GM19438 (cell line): Measurements from ENCODE around the gene NOTCH4.

Experiments
- ATAC-seq: cut with Tn5 transposase; IDR thresholded peaks from one replicate; pipeline ENCODE4 v1.9.1; 2021; ENCODE audit warnings: low read depth; ENCODE audit not compliant: unreplicated experiment

Gene NOTCH4

DNA sequence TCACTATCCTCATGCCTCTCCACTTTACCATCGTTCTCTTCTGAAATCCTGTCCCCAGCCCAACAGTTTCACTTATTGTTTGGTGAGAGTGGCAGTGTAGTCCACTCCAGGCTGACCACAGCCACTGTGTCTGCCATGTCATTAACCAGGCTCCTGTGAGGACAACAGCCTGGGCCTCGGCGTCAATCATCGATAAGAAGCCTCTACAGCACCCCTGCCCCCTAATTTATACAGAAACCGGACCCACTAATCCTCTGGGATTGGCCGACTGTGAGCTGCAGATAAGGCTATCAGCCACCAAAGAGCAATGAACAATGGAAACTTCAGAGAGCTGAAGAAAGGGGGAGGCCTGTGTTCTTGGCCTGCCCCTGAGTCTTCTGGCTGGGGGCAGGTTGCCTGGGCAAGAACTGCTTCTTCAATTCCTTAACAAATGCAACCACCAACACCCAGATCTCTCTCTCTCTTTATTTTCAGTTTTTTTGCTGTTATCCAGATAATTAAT is 56.1 kb downstream of the NOTCH4 start:
- no peak for ATAC-seq

DNA sequence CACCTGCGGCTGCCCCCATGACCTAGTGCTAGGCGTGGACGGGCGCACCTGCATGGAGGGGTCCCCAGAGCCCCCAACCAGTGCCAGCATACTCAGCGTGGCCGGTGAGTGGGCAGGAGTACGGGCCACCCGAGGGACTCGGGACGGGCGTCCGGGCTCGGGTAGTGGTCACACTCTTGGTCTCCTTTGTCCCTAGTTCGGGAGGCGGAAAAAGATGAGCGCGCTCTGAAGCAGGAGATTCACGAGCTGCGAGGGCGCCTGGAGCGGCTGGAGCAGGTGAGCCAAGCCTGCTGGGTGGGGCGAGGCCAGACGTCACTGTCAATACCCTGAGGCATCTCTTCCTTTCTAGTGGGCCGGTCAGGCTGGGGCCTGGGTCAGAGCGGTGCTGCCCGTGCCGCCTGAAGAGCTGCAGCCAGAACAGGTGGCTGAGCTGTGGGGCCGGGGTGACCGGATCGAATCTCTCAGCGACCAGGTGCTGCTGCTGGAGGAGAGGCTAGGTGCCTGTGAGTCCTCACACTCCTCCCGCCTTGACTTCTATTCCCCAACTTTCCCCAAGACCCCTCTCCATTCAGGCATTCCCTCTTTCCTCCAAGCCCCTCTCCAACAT is 56.6 kb downstream of the NOTCH4 start:
- ATAC-seq, result no peak

DNA sequence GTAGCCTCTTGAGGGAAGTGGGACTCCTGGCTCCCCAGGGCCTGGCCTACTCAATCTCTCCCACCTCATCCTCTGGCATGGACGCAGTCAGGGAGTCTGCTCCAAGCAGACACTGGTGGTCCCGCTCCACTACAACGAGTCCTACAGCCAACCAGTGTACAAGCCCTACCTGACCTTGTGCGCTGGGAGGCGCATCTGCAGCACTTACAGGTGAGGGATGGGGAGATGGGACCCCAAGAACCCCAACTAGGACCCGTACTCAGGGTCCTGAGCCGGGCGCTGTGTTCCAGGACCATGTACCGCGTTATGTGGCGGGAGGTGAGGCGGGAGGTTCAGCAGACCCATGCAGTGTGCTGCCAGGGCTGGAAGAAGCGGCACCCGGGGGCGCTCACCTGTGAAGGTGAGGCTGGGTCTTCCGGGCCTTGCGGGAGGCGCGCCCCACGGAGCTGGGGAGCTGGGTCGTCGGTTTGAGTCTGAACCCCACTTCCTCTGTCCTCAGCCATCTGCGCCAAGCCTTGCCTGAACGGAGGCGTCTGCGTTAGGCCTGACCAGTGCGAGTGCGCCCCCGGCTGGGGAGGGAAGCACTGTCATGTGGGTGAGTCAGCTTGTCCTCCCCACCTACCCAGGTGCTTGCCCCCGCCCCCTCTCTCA is 57.3 kb downstream of the NOTCH4 start:
- ATAC-seq, result no peak

DNA sequence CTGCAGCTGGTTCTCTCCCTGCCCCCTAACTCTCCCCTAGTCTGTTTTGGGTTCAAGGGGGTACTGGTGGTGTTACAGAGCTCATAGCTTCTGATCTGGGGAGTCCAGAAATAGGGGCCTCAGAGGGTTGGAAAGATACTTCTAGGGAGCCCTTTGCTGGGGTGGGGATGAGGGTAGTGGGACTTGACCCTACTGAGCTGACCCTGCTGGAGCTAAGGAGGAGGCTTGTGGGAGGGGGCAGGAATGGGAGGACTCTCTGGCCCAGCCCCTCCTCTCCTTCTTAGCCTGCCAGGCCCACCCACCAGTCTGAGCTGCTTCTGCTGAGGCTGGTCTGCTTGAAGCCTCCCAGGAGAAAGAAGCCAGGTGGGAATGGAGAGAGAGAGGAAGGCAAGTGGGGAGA is 59.6 kb downstream of the NOTCH4 start, which contains the start of gene EGFL8:
EGFL8 (plus strand) TSS at position 301 of the 400 bp plus-strand sequence. CDS start 1,571 bp downstream, outside the sequence.
- no peak for ATAC-seq

DNA sequence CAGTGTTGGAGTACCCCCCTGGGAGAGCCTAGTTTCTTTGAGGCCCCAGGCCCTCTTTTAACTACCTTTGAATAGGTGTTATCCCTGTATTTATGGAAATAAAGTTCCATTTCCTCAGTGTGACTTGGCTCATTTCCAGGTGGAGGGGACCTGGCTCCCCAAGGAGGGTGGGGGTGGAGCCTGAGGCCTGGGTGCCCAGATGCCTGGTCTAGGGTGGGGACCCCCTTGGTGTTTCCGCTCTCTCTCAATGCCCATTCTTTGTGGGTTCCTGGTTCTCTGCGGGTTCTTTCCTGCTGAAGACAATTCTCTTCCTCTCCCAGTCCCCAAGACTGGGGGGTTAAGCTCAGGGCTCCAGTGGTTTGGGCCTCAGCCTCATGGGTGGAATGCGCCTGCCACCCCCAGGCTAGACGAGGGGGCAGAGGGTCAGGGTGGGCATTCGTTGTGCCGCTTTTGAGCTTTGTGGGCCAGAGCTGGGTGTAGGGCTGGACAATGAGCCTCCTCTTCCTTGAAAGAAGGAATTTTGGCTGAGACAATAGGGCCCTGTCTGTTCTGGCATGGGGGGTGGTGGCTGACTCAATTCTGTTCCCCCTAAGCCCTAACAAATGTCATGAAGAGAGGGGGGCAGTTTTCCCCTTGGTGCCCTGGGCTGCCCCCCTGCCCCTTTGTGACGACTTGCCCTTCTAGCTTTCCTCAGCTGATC is 60.2 kb downstream of the NOTCH4 start:
- ATAC-seq, result no peak

DNA sequence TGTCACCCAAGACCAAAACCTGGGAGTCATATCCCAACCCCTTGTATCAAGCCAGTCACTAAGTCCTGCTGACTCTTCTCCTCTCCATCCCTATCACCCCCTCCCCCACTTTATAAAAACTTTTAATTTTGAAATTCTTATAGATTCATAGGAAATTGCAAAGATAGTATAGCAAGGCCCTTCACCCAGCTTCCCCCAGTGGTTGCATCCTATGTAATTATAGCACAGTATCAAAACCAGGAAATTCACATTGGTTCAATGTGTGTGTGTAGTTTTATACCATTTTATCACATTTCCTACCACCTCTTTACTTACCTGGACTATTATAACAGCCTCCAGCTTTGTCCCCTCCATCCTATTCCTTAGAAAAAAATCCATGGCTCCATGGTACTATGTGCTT is 65.8 kb downstream of the NOTCH4 start:
- no peak for ATAC-seq

DNA sequence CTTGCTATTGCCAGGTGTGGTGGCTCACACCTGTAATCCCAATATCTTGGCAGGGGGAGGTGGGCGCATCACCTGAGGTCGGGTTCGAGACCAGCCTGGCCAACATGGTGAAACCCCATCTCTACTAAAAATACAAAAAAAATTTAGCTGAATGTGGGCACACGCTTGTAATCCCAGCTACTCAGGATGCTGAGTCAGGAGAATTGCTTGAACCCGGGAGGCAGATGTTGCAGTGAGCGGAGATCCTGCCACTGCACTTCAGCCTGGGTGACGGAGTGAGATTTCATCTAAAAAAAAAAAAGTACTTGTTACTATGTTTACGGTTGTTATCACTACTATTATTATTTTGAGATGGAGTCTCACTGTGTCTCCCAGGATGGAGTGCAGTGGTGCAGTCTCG is 67.0 kb downstream of the NOTCH4 start:
- no peak for ATAC-seq

DNA sequence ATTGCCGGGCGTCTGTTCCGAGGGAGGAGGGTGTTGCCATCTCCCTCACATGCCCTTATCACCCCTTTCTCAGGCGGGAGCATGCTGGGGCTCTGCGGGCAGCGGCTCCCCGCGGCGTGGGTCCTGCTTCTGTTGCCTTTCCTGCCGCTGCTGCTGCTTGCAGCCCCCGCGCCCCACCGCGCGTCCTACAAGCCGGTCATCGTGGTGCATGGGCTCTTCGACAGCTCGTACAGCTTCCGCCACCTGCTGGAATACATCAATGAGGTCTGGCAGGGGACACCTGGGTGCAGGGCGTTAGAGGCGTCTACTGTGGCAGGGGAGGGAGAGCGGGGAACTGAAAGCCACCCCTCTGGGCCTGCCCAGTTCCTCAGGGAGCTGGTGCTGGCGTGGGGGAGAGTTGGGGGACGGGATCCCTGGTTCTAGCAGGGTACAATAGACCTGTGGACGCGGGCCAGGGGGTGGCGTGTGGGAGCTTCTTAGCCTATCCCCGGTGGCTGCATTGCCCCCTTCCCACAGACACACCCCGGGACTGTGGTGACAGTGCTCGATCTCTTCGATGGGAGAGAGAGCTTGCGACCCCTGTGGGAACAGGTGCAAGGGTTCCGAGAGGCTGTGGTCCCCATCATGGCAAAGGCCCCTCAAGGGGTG is 69.2 kb downstream of the NOTCH4 start:
- ATAC-seq, result no peak

DNA sequence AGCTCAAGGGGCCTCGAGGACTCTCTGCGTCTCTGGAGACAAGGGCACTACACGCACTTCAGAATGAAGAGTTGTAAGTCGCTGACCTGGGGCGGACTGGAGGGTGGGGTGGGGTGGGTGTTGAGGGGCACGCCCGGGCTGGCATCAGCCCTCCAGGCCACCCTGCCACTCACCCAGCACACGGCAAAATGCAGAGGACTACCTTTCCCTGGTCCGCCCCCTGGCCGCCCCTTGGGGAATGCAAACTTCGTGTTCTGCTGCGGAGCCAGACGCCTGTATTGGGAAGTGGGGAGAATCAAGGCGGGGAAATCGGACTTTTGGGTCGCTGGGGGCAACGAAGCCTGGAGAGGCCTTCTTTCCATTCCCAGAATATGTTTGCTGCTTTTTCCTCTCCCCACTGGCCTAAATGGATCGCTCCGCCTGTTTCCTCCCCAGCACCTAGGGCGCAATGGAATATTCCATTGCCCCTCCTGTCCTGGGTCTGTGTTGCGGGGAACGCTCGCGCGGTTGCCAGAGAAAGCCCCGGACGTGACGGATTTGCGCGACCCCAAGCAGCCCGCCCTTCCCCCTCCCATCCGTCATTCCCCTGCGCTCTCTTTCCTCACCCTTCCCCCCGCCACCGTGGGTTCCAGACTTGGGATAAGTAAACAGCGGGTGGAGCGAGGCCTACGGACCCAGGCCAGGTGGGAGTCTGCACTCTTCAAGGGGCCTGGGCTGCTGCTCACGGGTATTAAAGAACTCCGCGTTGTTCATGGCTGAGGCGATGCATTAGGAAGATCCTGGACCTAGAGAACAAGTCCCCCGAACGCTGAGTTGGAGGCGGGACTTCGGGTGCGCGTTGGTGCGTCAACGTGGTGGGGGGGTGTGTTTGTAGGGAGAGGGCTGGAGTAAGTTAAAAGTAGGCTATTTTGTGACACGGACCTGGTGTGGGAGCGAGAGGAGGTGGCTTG is 70.0 kb downstream of the NOTCH4 start, which contains the start of gene PPT2:
PPT2 (plus strand) TSS at position 578 of the 950 bp plus-strand sequence. CDS start 454 bp downstream, outside the sequence.
- no peak for ATAC-seq

DNA sequence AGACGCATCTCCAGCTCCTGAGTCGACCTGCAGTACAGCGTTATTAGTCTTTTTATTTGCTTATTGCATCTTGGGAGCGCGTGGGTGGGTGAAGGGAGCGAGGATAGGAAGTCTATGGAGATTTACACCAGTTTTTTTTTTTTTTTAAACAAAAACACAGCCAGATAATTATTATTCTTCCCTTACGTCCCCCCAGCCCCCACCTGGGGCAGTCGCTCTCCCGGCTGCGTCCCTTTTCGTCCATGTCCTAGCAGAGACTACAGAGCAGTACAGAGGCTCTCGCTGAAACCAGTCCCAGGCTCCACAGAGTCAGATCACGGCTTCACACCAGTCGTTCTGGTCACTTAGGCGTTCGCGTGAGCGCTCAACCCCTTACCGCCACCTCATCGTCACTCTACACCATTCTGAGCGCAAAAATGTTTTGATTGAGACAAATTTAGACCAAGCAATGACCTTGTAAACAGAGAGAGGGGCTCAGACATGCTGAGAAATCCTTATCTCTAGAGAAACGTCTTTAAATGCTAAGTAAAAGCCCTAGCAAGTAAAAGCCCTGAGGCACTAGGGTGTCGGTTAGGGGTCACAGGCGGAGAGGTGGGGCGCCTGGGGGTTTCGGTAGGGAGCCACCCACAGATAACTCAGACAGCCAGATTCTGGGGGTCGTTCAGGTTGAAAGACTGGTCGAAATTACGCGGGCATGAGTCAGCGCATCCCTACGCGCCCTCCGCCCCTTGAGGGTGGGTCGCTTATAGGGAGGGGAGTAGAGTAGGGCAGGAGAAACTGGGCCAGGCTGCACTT is 70.9 kb downstream of the NOTCH4 start:
- ATAC-seq, result no peak

DNA sequence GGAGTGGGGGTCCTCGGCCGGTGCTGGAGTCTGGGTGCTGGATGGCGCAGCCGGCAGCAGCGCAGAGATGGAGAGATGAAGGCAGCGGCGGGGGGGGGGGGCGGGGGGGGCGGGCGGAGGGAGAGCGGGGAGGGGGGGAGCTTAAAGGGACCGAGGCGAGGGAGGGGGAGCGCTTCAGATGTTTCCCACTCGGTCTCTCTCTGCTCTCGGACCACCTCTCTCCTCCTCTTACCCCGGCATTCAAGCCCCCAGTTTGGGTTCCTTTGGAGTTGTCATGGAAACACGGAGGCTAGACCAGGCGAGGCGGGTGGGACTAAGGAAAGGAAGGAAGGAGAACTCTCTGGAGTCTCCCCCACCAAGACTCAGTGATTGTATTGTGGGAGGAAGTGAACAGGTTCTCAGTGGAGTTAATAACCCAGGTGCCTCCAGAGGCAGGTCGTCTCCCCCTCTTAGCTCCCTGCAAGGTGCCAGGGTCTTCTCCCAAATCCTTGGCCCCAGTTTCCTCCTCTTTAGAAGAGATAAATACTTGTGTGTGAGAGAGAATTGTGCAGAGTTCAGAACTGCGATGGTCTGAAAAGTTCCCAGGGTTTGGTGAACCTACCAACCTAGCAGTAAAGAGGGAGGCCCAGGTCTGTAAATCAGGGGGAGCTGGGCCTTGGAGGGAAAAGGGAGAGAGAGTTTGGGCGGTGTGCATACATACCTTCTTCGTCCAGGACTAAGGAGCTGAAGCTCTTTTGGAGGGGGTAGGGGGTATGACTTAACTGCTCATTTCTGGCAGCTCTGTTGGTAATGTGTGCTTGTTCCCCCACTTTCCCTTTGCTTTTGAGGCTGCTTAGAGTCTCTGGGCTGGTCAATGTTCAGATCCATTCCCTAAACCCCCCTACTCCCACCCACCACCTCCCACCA is 71.8 kb downstream of the NOTCH4 start, which contains the start of gene PRRT1:
PRRT1 (minus strand) TSS at position 77 of the 906 bp plus-strand sequence. CDS start 112 bp downstream, outside the sequence.
- ATAC-seq, result no peak

DNA sequence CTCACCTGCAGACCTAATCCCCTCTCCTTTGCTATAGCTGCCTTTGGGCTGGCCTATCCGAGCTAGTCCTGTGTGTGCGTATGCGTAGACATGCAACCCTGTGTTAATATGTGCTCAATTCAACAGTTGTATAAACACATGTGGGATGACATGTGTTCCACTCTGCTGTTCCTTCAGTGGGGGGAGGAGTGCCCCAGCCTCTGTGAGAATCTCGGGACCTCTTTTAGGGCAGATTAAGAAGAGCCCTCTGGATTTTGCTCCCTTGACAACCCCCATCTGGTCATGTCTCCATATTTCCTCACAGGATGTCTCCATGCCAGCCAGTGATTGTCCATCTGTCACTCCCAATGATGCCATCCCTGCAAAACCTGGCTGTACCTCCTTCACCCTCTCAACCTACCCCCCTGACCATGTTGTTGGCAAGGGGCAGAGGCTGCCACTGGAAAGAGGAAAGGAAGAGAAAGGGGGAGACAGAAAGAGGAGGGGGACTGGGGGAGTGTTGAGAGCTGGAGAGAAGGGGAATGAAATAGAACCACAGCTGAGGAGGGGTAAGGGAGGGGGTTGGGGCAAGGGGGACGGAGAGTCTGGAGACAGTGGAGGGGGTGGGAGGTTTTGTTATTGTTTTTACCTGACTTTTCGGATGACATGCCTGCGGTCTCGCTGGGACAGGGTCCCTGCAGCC is 72.5 kb downstream of the NOTCH4 start:
- no peak for ATAC-seq

DNA sequence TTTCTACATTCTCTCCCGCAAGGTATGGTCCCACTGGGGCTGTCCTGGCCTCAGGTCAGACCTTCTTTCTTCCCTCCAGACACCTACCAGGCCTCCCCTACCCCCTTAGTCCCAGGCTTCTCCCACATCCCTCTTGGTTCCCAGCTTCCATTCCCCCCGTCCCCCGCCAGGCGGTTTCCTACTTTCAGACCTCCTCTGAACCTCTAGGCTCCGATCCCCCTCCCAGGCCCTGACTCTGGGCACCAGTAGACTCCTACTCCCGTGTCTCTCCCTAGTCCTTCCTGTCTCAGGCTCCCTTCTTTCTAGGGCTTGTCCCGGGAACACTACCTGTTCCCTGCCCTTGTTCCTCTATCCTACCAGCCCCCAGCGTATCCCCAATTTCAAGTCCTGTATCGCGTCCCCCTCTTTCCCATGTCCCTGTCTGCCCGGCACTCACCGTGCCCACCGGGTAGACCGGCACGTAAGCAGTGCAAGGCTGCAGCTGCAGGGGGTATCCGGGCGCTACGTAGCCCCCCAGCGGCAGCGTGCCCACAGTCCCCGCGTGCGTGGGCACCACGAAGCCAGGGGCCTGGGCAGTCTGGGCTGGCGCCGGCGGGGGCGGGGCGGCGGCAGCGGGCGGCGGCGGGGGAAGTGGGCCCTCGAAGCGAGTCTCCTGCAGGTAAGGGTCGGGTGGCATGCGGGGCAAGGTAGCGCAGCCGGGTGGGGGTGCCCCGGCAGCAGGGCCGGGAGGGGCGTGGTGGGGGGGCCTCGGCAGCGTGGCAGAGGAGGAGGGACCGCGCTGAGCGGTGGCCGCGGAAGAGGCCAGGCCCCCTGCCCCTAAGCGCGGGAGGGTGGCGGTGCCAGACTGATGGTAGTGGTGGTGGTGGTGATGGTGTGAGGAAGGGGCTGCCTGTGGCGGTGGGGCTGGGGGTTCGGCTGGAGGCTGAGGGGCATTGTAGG is 73.7 kb downstream of the NOTCH4 start:
- no peak for ATAC-seq

DNA sequence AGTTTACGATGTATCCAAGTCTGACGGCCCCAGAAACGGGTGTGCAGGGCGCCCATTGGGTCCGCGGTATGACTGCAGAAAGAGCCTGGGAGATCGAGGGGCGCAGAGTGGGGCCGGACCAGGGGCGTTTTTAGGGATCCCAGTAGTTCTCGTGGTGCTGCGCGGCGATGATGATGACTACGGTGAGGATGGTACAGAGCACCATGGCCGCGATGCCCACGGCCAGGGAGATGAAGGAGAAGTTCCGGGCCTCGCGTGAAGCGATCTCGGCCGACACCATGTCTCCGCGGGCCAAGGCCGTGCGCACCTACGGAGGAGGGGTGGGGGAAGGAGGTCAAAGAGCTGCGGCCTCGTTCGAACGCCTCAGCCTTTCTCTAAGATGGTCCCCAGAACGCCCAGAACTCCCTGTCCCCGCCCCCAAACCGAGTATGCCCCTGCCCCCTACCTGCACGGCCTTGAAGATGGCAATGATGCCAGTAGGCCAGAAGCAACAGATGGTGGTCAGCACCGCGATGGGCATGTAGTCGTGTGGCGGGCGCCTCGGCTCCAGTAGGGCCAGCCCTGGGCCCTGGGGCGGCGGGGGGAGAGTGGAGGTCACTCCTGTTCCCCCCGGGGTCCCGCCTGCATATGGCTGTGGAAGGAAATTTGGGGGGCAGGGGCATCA is 74.6 kb downstream of the NOTCH4 start:
- no peak for ATAC-seq

DNA sequence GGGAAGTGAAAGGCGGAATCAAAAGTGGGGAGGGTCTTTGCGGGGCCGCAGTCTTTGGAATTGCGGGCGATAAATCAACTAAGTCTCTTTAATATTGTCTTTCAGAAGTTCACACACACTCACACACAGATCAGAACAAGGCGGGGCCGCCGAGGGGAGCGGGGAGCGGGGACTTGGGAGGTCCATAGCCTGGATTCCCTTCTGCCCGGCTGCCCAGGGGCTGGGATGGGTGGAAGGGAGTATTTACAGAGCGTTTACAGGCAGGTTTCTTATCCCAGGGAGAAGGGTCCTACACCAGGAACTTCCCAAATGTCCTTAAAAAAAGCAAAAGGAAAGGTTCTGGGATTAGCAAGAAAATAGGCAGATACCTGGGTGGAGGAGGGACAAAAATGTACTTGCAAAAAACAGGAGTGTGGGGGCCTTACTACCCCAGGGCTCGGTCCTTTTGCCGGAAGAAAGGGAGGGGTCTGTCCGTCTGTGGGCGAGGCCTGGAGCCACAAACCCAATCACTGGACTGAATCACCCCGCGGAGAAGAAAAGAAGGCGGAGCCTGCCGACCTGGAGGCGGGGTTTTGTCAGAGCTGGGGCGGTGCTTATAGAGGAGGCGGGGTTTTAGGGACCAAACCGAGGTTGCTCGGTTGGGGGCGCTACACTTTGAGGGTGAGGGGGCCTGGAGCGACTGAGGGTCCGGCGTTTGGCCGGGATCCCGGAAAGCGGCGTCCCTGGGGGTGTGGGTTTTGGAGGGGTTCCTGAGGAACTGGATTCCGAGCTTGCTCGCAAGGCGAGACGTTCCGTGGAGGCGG is 75.4 kb downstream of the NOTCH4 start:
- ATAC-seq, result no peak
